ENCODE data around the gene JMJD8. TPM values are rescaled to one million over a fixed set of nuclear protein-coding genes. Genes with fewer than 3 reads are reported as not detected.
A peak's percentile ranks its signal among the peaks of the same experiment; 100 is the strongest.

The JMJD8 gene
- total RNA-seq, 1 experiment from 2014 or later, result 73.9 TPM

- Histone ChIP-seq H3K9me3 (ENCODE audit: control insufficient read depth, insufficient read depth, low read depth, low read length) (no peaks in the 10 kb centered on the region), H3K27ac (ENCODE audit: low read length) (peak overlapping the region; percentile 54; the same call in 1 of the 2 replicates), H3K4me3 (ENCODE audit: low read depth in 2 of 2, low read length in 2 of 2) (peak overlapping the region in 1 of 2 experiments; percentile 64; a peak in 2 of 4 replicates), H3K36me3 (ENCODE audit: control insufficient read depth, insufficient read depth, low read length) (no peaks in the 10 kb centered on the region), H3K27me3 (ENCODE audit: control insufficient read depth, insufficient read depth, low read length) (no peaks in the 10 kb centered on the region), H3K4me1 (ENCODE audit: control insufficient read depth, insufficient read depth, low read length) (peaks cover 13% of the 10 kb centered on the region)
- DNase-seq (ENCODE audit: low read depth, low spot score) (no peak), ATAC-seq (no peak)
- intact Hi-C loops (cut with micrococcal nuclease; ENCODE audit: unreplicated experiment), result no loop called here
- CTCF ChIA-PET, result no interaction called here
- BruUV-seq (replicated peaks), result no TSS peak
- TF ChIP-seq SIN3A (IDR thresholded peaks at IDR 0.05; ENCODE audit: borderline replicate concordance, insufficient read depth, low read depth, low read length), result 0 out of 2 replicates have a peak, but pooled peaks have one; percentile 32
- TF ChIP-seq POLR2AphosphoS5 (IDR thresholded peaks at IDR 0.05; ENCODE audit: low read depth, low read length), result no peak
- 0 out of 4 replicates have a peak, but pooled peaks of 1 of the 2 experiments have one; percentile 16 for TF ChIP-seq REST (IDR thresholded peaks at IDR 0.05; ENCODE audit: insufficient read depth in 1 of 2, low read depth in 2 of 2, low read length in 1 of 2)
- POLR2A ChIA-PET, result interaction anchor here (0.7 kb wide), 1 partner anchor 163 kb away, joined by 3 read pairs; no protein-coding TSS in a partner anchor
- in situ Hi-C loops (cut with HindIII; ENCODE audit: low pct_unique_long_range_greater_than_20kb, low sequenced_read_pairs), result no loop called here
These were observed 42.0 kb upstream of the JMJD8 start for GRCh38 chr16:726188-726437.

DNA sequence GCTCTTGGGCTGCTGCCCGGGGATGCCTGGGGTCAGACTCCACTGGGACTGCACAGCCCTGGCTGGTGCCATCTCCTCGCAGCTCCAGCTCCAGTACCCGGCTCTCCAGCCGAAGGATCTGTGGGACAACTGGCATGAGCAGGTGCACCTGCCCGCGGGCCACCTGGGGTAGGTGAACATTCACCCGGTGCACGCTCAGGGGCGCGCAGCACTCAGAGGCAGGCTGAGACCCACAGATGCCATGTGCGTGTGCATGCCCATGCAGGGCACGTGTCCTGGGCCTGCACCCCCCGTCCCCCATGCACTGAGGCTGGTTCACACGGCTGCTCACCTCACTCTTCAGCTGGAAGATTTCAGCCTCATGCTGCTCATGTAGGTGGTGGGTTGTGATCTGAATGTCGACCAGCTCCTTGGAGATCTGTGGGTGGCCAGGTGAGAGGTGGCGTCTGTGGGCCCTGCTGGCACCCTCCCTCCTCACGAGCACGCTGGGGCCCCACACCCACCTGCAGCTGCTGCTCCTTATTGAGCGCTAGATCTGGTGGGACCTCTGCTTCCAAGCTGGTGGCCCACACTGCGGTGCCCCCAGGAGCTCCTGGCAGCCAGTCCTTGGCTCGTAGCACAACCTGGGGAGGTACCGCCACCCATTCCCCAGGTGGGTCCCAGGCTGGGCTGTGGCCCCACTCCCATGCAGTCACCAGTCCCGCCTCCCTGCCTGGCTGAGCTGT is 41.5 kb upstream of the JMJD8 start:
- TF ChIP-seq POLR2AphosphoS5 (IDR thresholded peaks at IDR 0.05; ENCODE audit: low read depth, low read length), result no peak
- no peak for TF ChIP-seq CTCF (IDR thresholded peaks at IDR 0.05)
- TF ChIP-seq TCF7L2 (IDR thresholded peaks at IDR 0.05; ENCODE audit: low read depth, low read length), result no peak
- no peak for TF ChIP-seq REST (IDR thresholded peaks at IDR 0.05; ENCODE audit: insufficient read depth in 1 of 2, low read depth in 2 of 2, low read length in 1 of 2)
- no peak for TF ChIP-seq SIN3A (IDR thresholded peaks at IDR 0.05; ENCODE audit: borderline replicate concordance, insufficient read depth, low read depth, low read length)
- Histone ChIP-seq H3K4me1 (ENCODE audit: control insufficient read depth, insufficient read depth, low read length) (peaks cover 13% of the 10 kb centered on the region), H3K36me3 (ENCODE audit: control insufficient read depth, insufficient read depth, low read length) (no peaks in the 10 kb centered on the region), H3K27me3 (ENCODE audit: control insufficient read depth, insufficient read depth, low read length) (no peaks in the 10 kb centered on the region), H3K27ac (ENCODE audit: low read length) (peak overlapping the region; percentile 54; the same call in 1 of the 2 replicates), H3K9me3 (ENCODE audit: control insufficient read depth, insufficient read depth, low read depth, low read length) (no peaks in the 10 kb centered on the region), H3K4me3 (ENCODE audit: low read depth in 2 of 2, low read length in 2 of 2) (no peak overlapping the region)
- BruUV-seq (replicated peaks), result no TSS peak
- ATAC-seq (no peak), DNase-seq (ENCODE audit: low read depth, low spot score) (no peak)
- ChIA-PET POLR2A (no interaction called here), CTCF (interaction anchor here (0.6 to 2.1 kb wide), 2 partner anchors 13 to 425 kb away, joined by 7 to 10 read pairs; no protein-coding TSS in a partner anchor)
- in situ Hi-C loops (cut with HindIII; ENCODE audit: low pct_unique_long_range_greater_than_20kb, low sequenced_read_pairs), result no loop called here
- intact Hi-C loops (cut with micrococcal nuclease; ENCODE audit: unreplicated experiment), result no loop called here
